Stimulated activated CD4-positive, alpha-beta T cell treated with anti-CD3 and anti-CD28 coated beads, Interleukin-15, amount 100 ng/mL, for 1 hour (primary cell): ENCODE results near the gene FSTL3.
"Not testable (repeated sequence)": the region's sequence is repeated elsewhere in the genome, so short reads cannot be mapped to it uniquely, and the experiment has no call there.

Experiments used
- DNase-seq, 2 donors: peaks; one replicate each; pipeline ENCODE4 v3.0.0-alpha.2; 2020; ENCODE audit warnings: low read depth in 1 of 2, low spot score in 1 of 2

FSTL3 gene

GRCh38 chr19:660793-661426, 15.3 kb upstream of the FSTL3 start:
- DNase-seq: no peak

DNA sequence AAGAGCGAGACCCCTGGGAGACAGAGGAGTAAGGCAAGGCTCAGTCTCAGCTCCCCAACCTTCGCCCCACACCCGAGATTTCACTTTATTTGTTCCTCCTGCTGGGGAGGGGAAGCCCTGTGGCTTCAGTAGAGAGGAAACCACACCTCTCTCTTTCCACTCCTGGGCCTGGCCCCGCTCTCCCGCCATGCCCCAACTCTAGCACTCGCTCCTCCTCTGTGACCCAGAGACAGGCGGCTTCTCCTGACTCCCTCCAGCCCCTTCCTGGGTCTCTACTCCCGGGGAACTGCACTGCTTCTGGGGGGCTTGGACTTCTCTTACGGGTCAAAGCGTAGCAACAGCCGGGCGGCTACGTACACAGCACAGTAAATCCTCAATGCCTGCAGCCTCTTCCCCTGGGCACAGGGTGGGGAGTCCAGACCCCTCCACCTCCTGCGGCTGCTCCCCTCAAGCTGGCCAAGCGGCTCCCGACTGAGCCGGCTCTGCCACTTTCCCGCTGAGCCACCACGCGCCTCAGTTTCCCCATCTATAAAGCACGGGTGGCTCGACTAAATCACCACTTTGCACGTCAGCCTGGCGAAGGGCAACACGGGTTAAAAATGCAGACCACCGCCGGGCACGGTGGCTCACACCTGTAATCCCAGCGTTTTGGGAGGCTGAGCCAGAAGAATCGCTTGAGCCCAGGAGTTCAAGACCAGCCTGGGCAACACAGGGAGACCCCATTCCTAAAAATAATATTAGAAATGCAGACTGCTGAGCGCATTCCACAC, 14.6 kb upstream of the FSTL3 start:
- peak; percentile 33 to 53 for DNase-seq

- DNase-seq: peak; percentile 35 to 60
These were observed 13.8 kb upstream of the FSTL3 start for GRCh38 chr19:662207-662961.

- peak; percentile 91 to 98 for DNase-seq
These were observed 13.1 kb upstream of the FSTL3 start, which contains the start of gene RNF126 for GRCh38 chr19:662962-663681. TSS of gene RNF126 (minus strand) at chr19:663214. CDS start at chr19:663121, 93 bp downstream.

DNA sequence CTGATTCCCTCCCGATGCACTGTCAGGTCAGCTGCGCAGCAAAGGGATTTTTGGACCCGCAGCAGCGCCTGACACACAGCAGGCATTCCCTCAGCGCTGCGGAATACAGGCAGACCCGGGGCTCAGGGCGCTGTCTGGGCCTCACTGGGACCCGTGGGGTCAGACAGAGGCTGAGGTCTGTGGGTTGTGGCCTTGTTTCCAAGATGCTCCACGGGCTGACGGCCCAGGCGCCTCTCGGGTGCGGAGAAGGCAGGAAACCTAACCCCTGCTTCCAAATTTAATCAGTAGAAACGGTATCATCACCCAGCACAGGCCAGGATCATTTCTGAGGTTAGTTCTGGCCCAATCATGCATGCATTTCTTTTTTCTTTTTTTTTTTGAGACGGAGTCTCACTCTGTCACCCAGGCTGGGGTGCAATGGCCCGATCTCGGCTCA, 12.5 kb upstream of the FSTL3 start:
- DNase-seq: no peak

DNA sequence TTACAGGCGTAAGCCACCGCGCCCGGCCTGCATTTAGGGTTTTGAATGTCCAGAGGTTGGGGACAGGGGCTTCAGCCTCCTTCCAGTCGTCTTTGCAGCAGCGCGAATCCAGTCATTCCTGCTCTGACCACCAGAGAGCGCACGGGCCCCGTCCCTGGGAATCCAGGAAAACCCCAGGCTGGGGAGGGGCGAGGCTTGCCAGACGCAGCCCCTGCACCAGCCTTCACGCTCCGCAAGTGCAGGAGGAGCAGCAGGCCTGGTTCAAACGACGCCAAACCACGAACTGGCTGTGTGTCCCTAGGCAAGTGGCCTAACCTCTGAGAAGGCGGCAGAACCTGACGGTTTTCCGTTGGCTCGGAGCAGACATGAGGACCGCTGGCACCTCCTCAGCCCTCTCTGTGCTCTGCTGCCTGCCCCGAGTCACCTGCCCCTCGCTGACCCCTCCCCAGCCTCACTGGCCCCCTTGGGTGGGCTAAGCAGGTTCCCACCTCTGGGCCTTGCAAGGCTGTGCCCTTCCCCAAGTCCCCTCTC, 11.2 kb upstream of the FSTL3 start:
- DNase-seq: peak; percentile 57 to 81

- DNase-seq: not testable (repeated sequence)
These were observed 9.1 kb upstream of the FSTL3 start for GRCh38 chr19:666985-667573.

DNA sequence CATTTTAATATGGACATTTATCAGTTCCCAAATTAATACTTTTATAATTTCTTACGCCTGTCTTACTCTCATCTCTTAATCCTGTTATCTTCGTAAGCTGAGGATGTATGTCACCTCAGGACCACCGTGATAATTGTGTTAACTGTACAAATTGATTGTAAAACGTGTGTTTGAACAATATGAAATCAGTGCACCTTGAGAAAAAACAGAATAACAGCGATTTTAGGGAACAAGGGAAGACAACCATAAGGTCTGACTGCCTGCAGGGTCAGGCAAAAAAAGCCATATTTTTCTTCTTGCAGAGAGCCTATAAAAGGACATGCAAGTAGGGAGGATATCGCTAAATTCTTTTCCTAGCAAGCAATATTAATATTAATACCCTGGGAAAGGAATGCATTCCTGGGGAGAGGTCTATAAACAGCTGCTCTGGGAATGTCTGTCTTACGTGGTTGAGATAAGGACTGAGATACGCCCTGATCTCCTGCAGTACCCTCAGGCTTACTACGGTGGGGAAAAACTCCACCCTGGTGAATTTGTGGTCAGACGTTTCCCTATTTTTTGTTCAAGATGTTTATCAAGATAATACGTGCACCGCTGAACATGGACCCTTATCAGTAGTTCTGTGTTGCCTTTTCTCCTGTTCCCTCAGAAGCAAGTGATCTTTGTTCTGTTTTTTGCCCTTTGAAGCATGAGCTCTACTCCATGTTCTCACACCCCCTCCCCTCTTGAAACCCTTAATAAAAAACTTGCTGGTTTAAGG, 7.3 kb upstream of the FSTL3 start:
- DNase-seq: not testable (repeated sequence)

DNA sequence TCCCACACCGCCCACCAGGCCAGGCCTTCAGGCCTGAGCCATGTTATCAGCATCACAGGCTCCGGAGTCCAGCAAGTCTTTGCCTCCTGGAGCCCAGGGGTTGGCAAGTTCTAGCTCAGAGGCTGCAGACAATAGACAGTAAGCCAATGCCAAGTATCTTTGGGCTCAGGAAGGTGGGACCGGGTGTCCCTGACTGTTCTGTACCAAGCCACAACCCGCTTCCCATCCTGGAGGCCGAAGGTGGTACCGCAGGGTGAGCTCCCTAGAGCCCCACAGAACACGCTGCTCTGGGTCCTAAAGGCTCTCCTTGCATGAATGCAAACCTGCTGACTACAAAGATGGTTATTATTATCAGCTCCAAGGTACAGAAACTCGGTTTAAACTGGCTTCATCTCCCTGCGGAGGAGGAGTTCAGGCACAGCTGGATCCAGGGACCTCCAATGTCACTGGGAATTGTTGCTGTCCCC, 5.5 kb upstream of the FSTL3 start:
- DNase-seq: no peak

GRCh38 chr19:674282-675151, 1.7 kb upstream of the FSTL3 start:
- no peak for DNase-seq

- DNase-seq: no peak
These were observed 219 bp upstream of the FSTL3 start for GRCh38 chr19:676007-676338.

DNA sequence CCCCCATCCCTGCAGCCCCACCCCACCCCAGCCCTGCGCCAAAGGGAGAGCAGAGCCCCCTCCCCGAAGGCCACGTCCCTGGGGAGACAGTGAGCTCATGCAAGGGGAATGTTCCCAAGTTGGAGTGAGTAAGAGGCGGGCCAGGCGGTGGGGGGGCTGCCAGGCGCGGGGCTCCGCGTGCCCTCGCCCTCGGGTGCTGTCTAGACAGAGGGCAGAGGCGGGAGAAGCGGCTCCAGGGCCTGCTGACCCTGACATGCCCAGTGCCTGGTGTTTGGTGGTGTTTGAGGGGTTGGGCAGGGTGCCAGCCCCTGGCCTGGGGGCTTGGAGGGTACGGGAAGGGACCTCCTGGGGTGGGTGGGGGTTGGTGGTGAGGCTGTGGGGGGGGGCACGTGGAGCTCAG, 1.0 kb downstream of the FSTL3 start:
- DNase-seq: no peak

- no peak for DNase-seq
These were observed 1.6 kb downstream of the FSTL3 start for GRCh38 chr19:677601-678436.

DNA sequence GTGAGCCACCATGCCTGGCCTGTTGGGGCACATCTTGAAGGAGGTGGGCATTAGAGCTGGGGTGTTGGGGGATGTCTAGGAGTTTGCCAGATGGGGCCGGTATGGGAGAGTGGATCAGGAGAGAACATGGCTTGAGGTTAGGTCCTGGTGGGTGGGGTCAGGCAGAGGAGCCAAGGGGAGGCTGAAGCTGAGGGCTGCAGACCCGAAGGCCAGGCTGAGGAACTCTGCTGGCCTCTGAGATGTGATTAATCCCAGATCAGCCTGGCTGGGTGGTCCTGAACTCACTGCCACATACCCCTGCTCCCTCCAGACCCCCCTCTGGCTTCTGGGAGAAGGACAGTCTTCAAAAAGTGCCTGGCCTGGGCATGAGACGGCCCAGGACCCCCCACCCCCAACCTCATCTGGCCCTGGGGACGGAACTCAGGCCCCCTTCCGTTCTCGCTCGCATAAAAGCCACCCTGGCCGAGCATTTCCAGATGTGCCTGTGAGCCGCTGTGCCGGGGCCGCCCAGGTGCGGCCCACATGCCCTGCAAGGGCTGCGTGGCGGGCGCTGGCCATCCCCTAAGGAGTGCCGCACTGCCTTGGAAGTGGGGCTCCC, 2.7 kb downstream of the FSTL3 start:
- DNase-seq: no peak

- no peak for DNase-seq
These were observed 3.5 kb downstream of the FSTL3 start for GRCh38 chr19:679418-680286.

DNA sequence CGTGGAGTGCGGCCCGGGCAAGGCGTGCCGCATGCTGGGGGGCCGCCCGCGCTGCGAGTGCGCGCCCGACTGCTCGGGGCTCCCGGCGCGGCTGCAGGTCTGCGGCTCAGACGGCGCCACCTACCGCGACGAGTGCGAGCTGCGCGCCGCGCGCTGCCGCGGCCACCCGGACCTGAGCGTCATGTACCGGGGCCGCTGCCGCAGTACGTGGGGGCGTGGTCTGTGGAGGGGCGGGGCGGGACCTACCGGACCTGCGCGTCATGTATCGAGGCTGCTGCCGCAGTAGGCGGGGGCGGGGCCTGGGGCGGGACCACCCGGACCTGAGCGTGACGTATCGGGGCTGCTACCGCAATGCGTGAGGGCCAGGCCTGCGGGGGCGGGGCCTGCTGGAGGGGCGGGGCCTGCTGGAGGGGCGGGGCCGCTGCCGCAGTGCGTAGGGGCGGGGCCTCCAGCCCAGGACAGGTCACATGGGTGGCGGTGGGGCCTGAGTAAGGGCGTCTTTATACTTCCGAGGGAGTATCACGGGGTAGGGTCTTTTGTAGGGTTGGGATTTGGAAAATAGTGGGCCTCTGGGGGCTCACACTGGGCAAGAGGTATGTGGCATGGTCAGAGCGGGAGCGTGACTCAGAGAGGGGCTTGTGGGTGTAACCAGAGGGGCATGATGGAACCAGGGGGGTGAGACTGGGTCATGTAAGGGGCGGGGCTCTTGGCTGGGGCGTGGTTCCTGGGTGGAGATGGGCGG, 4.3 kb downstream of the FSTL3 start:
- DNase-seq: peak; percentile 100
